DOHH2 (cell line): Measurements from ENCODE around the gene TPRG1L.

Experiments used
- EZH2phosphoT487 ChIP-seq: fragments of 200-600 bp; sonication (generic); IDR thresholded peaks from 2 replicates; pipeline ENCODE4 v1.6.1; 2017; ENCODE audit warnings: borderline replicate concordance, mild to moderate bottlenecking, antibody characterized with exemption, low read length, moderate library complexity, mixed read lengths
- TF ChIP-seq, protein P1 (sequence below): fragments of 200-600 bp; sonication (generic); IDR thresholded peaks from one replicate; pipeline ENCODE4 v1.5.1; 2014; ENCODE audit warnings: antibody characterized with exemption, mild to moderate bottlenecking, low read depth, low read length; ENCODE audit not compliant: poor library complexity, severe bottlenecking

GRCh38 chr1:3623441-3624199, 1.2 kb upstream of the TPRG1L start:
- TF ChIP-seq, protein P1, sequence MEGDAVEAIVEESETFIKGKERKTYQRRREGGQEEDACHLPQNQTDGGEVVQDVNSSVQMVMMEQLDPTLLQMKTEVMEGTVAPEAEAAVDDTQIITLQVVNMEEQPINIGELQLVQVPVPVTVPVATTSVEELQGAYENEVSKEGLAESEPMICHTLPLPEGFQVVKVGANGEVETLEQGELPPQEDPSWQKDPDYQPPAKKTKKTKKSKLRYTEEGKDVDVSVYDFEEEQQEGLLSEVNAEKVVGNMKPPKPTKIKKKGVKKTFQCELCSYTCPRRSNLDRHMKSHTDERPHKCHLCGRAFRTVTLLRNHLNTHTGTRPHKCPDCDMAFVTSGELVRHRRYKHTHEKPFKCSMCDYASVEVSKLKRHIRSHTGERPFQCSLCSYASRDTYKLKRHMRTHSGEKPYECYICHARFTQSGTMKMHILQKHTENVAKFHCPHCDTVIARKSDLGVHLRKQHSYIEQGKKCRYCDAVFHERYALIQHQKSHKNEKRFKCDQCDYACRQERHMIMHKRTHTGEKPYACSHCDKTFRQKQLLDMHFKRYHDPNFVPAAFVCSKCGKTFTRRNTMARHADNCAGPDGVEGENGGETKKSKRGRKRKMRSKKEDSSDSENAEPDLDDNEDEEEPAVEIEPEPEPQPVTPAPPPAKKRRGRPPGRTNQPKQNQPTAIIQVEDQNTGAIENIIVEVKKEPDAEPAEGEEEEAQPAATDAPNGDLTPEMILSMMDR, result no peak
- no peak for TF ChIP-seq EZH2phosphoT487
